Measurements from ENCODE around the gene ATP11B. TPM values are rescaled to one million over a fixed set of nuclear protein-coding genes. Genes with fewer than 3 reads are reported as not detected.

ATP11B gene
- total RNA-seq, 2 experiments from 2014 or later, result 55.6 to 87.9 TPM

DNA sequence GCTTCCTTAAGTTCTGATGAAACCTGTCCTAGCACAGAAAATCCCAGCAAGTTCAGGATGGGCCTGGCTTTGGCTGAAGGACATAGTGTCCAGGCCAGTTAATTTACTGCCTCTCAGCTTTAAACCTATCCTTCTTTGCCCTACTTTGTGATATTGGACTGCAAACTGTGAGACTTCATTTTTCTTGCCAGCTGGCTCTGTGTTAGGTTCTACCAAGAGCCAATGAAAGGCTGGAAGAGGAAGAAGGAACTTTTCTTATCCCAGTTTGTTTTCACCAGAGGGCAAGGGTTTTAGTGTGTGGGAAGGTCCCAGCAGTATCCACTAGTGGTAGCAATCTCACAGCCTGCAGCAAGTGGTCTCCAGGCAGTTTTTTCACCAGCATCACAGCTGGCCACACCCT is 168.9 kb downstream of the ATP11B start:
- H3K79me2 ChIP-seq (ENCODE audit: insufficient read depth, low read depth, low read length), result peaks cover 25% of the 10 kb centered on the region
- POLR2A ChIA-PET, result interaction anchor here (0.9 to 1.3 kb wide), 3 partner anchors 8 to 59 kb away, joined by 3 read pairs; no protein-coding TSS in a partner anchor
- H3K36me3 ChIP-seq (ENCODE audit: insufficient read depth, low read length), result peaks cover 73% of the 10 kb centered on the region
- H2AFZ ChIP-seq (ENCODE audit: low read length), result no peak overlapping the region
- TF ChIP-seq EZH2phosphoT487 (IDR thresholded peaks at IDR 0.05; ENCODE audit: borderline replicate concordance, low read depth, low read length), result no peak
- TF ChIP-seq, protein P1, sequence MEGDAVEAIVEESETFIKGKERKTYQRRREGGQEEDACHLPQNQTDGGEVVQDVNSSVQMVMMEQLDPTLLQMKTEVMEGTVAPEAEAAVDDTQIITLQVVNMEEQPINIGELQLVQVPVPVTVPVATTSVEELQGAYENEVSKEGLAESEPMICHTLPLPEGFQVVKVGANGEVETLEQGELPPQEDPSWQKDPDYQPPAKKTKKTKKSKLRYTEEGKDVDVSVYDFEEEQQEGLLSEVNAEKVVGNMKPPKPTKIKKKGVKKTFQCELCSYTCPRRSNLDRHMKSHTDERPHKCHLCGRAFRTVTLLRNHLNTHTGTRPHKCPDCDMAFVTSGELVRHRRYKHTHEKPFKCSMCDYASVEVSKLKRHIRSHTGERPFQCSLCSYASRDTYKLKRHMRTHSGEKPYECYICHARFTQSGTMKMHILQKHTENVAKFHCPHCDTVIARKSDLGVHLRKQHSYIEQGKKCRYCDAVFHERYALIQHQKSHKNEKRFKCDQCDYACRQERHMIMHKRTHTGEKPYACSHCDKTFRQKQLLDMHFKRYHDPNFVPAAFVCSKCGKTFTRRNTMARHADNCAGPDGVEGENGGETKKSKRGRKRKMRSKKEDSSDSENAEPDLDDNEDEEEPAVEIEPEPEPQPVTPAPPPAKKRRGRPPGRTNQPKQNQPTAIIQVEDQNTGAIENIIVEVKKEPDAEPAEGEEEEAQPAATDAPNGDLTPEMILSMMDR (conservative IDR thresholded peaks at IDR 0.05; ENCODE audit: low read length), result no peak
- no peaks in the 10 kb centered on the region for H3K9me3 ChIP-seq (ENCODE audit: low read length)
- H3K4me2 ChIP-seq (ENCODE audit: low read length), result no peak overlapping the region
- DNase-seq (ENCODE audit: low spot score), result no peak
- CTCF ChIA-PET (ENCODE audit: unreplicated experiment), result no interaction called here
- H3K4me1 ChIP-seq (ENCODE audit: insufficient read depth, low read length, poor library complexity, severe bottlenecking), result peaks cover 12% of the 10 kb centered on the region
- H4K20me1 ChIP-seq (ENCODE audit: insufficient read depth, low read length), result no peaks in the 10 kb centered on the region
- BruUV-seq (replicated peaks), result no TSS peak
- no peak overlapping the region for H3K27ac ChIP-seq (ENCODE audit: low read depth, low read length, poor library complexity, severe bottlenecking)
- H3K9me2 ChIP-seq (ENCODE audit: insufficient read depth, low read length), result no peaks in the 10 kb centered on the region
- intact Hi-C loops (cut with micrococcal nuclease; ENCODE audit: unreplicated experiment), result no loop called here
- H3K4me3 ChIP-seq (ENCODE audit: low read depth, low read length, poor library complexity, severe bottlenecking), result no peak overlapping the region

DNA sequence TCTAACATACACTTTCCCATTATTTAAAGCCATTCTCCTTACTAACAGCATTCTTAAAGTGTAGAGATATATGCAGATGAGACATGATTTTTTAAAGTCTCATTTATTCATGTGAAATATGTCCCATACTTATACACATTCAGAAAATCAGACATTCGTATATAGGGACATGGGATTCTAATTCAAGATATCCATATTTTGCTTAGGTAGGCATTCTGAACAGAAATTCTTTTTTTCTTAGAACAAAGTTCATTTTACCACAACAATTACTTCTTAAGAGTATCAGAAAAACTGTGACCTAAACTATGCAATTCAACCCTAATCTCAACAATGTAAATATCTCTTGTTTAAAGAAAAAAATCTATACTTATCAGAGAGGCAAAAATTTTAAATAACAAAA is 170.9 kb downstream of the ATP11B start:
- no TSS peak for BruUV-seq (replicated peaks)
- Histone ChIP-seq H3K4me3 (ENCODE audit: low read depth, low read length, poor library complexity, severe bottlenecking) (no peak overlapping the region), H3K36me3 (ENCODE audit: insufficient read depth, low read length) (peaks cover 59% of the 10 kb centered on the region), H3K27ac (ENCODE audit: low read depth, low read length, poor library complexity, severe bottlenecking) (no peak overlapping the region), H3K9me2 (ENCODE audit: insufficient read depth, low read length) (no peaks in the 10 kb centered on the region), H3K4me1 (ENCODE audit: insufficient read depth, low read length, poor library complexity, severe bottlenecking) (peaks cover 24% of the 10 kb centered on the region), H3K9me3 (ENCODE audit: low read length) (no peaks in the 10 kb centered on the region), H2AFZ (ENCODE audit: low read length) (no peak overlapping the region), H3K79me2 (ENCODE audit: insufficient read depth, low read depth, low read length) (peaks cover 45% of the 10 kb centered on the region), H3K4me2 (ENCODE audit: low read length) (no peak overlapping the region), H4K20me1 (ENCODE audit: insufficient read depth, low read length) (no peaks in the 10 kb centered on the region; the same call in 1 of the 2 replicates)
- no peak for TF ChIP-seq EZH2phosphoT487 (IDR thresholded peaks at IDR 0.05; ENCODE audit: borderline replicate concordance, low read depth, low read length)
- TF ChIP-seq, protein P1 (conservative IDR thresholded peaks at IDR 0.05; ENCODE audit: low read length), result no peak
- CTCF ChIA-PET (ENCODE audit: unreplicated experiment), result no interaction called here
- no peak for DNase-seq (ENCODE audit: low spot score)
- intact Hi-C loops (cut with micrococcal nuclease; ENCODE audit: unreplicated experiment), result no loop called here
- POLR2A ChIA-PET, result no interaction called here

- Histone ChIP-seq H3K36me3 (ENCODE audit: insufficient read depth, low read length) (peaks cover 43% of the 10 kb centered on the region), H3K4me3 (ENCODE audit: low read depth, low read length, poor library complexity, severe bottlenecking) (no peak overlapping the region), H3K4me2 (ENCODE audit: low read length) (no peak overlapping the region), H3K27ac (ENCODE audit: low read depth, low read length, poor library complexity, severe bottlenecking) (no peak overlapping the region), H3K4me1 (ENCODE audit: insufficient read depth, low read length, poor library complexity, severe bottlenecking) (peaks cover 24% of the 10 kb centered on the region), H4K20me1 (ENCODE audit: insufficient read depth, low read length) (peaks cover 6% of the 10 kb centered on the region), H3K9me2 (ENCODE audit: insufficient read depth, low read length) (no peaks in the 10 kb centered on the region), H3K9me3 (ENCODE audit: low read length) (no peaks in the 10 kb centered on the region), H3K79me2 (ENCODE audit: insufficient read depth, low read depth, low read length) (peaks cover 63% of the 10 kb centered on the region), H2AFZ (ENCODE audit: low read length) (no peak overlapping the region)
- BruUV-seq (replicated peaks), result no TSS peak
- intact Hi-C loops (cut with micrococcal nuclease; ENCODE audit: unreplicated experiment), result no loop called here
- ChIA-PET POLR2A (interaction anchor here (0.5 to 0.7 kb wide), 3 partner anchors 10 to 1041 kb away, joined by 3 to 5 read pairs (median 3); no protein-coding TSS in a partner anchor), CTCF (ENCODE audit: unreplicated experiment) (no interaction called here)
- TF ChIP-seq EZH2phosphoT487 (IDR thresholded peaks at IDR 0.05; ENCODE audit: borderline replicate concordance, low read depth, low read length), result no peak
- TF ChIP-seq, protein P1 (conservative IDR thresholded peaks at IDR 0.05; ENCODE audit: low read length), result no peak
- no peak for DNase-seq (ENCODE audit: low spot score)
Observed at GRCh38 chr3:182965861-182966366, 172.6 kb downstream of the ATP11B start.

Data from OCI-LY7 (cell line).